Endothelial cell of umbilical vein (primary cell): Measurements from ENCODE around the gene ZNF766.

Experiments
- EZH2 ChIP-seq: IDR thresholded peaks from 2 replicates; pipeline ENCODE4 v1.6.1; 2012; ENCODE audit warnings: borderline replicate concordance, low read depth, mild to moderate bottlenecking, moderate library complexity, low read length, inconsistent platforms; ENCODE audit not compliant: severe bottlenecking
- TF ChIP-seq, protein P1 (sequence below), 2 donors: IDR thresholded peaks; 1 replicate in 1 of 2; 2 replicates in 1 of 2; pipeline ENCODE4 v1.5.1; 2011; ENCODE audit warnings: low read length in 2 of 2, mild to moderate bottlenecking in 2 of 2, moderate library complexity in 2 of 2, control low read depth in 1 of 2, inconsistent platforms in 1 of 2, low read depth in 1 of 2; ENCODE audit not compliant: insufficient read depth in 1 of 2; ENCODE audit errors: extremely low read depth in 1 of 2

DNA sequence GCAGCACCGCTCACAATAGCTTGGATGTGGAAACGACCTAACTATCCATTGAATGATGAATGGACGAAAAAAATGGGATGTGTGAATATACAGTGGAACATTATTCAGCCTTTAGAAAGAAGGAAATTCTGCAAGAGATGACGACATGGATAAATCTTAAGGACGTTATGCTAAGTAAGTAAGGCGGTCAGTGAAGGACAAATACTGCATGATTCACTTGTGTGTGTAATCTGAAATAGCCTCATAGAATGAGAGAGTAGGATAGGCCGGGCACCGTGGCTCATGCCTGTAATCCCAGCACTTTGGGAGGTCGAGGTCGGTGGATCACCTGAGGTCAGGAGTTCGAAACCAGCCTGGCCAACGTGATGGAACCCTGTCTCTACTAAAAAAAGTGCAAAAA lies 25.4 kb upstream of the ZNF766 start:
- TF ChIP-seq, protein P1, sequence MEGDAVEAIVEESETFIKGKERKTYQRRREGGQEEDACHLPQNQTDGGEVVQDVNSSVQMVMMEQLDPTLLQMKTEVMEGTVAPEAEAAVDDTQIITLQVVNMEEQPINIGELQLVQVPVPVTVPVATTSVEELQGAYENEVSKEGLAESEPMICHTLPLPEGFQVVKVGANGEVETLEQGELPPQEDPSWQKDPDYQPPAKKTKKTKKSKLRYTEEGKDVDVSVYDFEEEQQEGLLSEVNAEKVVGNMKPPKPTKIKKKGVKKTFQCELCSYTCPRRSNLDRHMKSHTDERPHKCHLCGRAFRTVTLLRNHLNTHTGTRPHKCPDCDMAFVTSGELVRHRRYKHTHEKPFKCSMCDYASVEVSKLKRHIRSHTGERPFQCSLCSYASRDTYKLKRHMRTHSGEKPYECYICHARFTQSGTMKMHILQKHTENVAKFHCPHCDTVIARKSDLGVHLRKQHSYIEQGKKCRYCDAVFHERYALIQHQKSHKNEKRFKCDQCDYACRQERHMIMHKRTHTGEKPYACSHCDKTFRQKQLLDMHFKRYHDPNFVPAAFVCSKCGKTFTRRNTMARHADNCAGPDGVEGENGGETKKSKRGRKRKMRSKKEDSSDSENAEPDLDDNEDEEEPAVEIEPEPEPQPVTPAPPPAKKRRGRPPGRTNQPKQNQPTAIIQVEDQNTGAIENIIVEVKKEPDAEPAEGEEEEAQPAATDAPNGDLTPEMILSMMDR (IDR thresholded peaks at IDR 0.05; ENCODE audit: extremely low read depth in 1 of 2, insufficient read depth in 1 of 2, low read depth in 1 of 2, low read length in 2 of 2), result no peak
- TF ChIP-seq EZH2, result no peak
